ENCODE measurements around the gene ZNF524. TPM values are rescaled to one million over a fixed set of nuclear protein-coding genes. Genes with fewer than 3 reads are reported as not detected.

ZNF524 gene
- total and polyA plus RNA-seq, 10 of the 15 experiments (the other 5 are each of a cell fraction or from before 2014, with no cell fraction given): 0.47 to 18.6 (median 12.4) TPM; not detected in 1

GRCh38 chr19:55644191-55644833 is 44.2 kb downstream of the ZNF524 start:
- Histone ChIP-seq H3K27ac (ENCODE audit: control insufficient read depth, insufficient read depth) (peak overlapping the region; percentile 64), H3K79me2 (ENCODE audit: control insufficient read depth, insufficient read depth, low read length) (peaks cover 65% of the 10 kb centered on the region), H3K4me3 (peak overlapping the region; percentile 95), H3K4me1 (ENCODE audit: control insufficient read depth, insufficient read depth, low read length) (peaks cover 31% of the 10 kb centered on the region), H3K9ac (ENCODE audit: control insufficient read depth, insufficient read depth, low read length) (peak overlapping the region; percentile 86), H3K36me3 (ENCODE audit: control insufficient read depth in 2 of 2, insufficient read depth in 2 of 2, low read length in 1 of 2) (0 out of 4 replicates have a peak, but pooled peaks cover 0 to 2% of the 10 kb centered on the region in 2 experiments), H3K27me3 (replicated peaks in 1 of 2; ENCODE audit: control insufficient read depth in 2 of 2, insufficient read depth in 2 of 2, low read length in 1 of 2) (no peaks in the 10 kb centered on the region), H3K9me3 (replicated peaks; ENCODE audit: control insufficient read depth, insufficient read depth, low read length) (no peaks in the 10 kb centered on the region), H3K4me2 (ENCODE audit: control insufficient read depth, insufficient read depth) (peak overlapping the region; percentile 91), H2AFZ (ENCODE audit: control insufficient read depth, low read depth, low read length) (no peak overlapping the region), H4K20me1 (ENCODE audit: control insufficient read depth, insufficient read depth) (no peaks in the 10 kb centered on the region)
- DNase-seq (ENCODE audit: low read depth, low spot score): no peak
- FAIRE-seq: no peak
- in situ Hi-C loops (cut with MboI): no loop called here
- ChIA-PET POLR2A (interaction anchor here (2.1 kb wide), 1 partner anchor 10 kb away, joined by 10 read pairs; the partner anchor contains the start of gene U2AF2), CTCF (interaction anchor here (1.3 to 2.3 kb wide), 3 partner anchors 10 to 27 kb away, joined by 3 to 12 read pairs (median 3); partner anchors contain the start of gene U2AF2), RAD21 (ENCODE audit: unreplicated experiment) (interaction anchor here (2.4 kb wide), 1 partner anchor 10 kb away, joined by 10 read pairs; the partner anchor contains the start of gene U2AF2), SMC1A (ENCODE audit: uncharacterized antibody, unreplicated experiment) (no interaction called here)
- no peak for ATAC-seq
- WGBS (ENCODE audit: insufficient coverage, insufficient replicate concordance, low lambda C conversion rate, missing lambda C conversion rate): under 1% methylated on average over 12 of the region's 12 CpGs
- intact Hi-C loops (cut with micrococcal nuclease; ENCODE audit: unreplicated experiment): loop anchor here (5.0 kb wide), 2 partner anchors 33 to 42 kb away; partner anchors contain the start of genes EPN1 and ZNF524
- TF ChIP-seq POLR2AphosphoS5 (IDR thresholded peaks at IDR 0.05; ENCODE audit: low read length): peak; percentile 21; the same call in 1 of the 2 replicates
- no peak; the same call in 2 of the 3 replicates for TF ChIP-seq POU2F2 (IDR thresholded peaks at IDR 0.05; ENCODE audit: borderline replicate concordance, low read depth, low read length)
- no TSS peak for BruUV-seq (replicated peaks)

DNA sequence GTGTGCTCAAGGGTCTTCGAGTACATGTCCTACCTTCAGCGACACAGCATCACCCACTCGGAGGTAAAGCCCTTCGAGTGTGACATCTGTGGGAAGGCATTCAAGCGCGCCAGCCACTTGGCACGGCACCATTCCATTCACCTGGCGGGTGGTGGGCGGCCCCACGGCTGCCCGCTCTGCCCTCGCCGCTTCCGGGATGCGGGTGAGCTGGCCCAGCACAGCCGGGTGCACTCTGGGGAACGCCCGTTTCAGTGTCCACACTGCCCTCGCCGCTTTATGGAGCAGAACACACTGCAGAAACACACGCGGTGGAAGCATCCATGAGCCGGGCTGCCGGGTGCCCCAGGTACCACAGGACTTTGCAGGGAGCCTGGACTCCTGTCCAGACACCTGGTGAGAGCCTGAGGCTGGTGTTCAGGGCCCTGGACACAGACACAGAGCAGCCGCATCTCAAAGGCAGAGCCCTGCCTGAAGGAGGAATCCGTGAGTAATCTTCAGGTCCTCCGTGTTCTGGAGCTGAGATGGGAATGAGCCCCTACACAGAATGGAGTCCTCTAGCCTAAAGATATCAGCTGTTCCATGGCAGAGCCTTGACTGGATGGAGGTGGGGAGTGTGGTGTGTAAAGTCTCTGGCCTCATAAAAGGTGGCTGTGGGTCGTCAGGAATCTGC is 44.9 kb downstream of the ZNF524 start:
- FAIRE-seq: no peak
- Histone ChIP-seq H3K79me2 (ENCODE audit: control insufficient read depth, insufficient read depth, low read length) (peaks cover 64% of the 10 kb centered on the region), H3K4me1 (ENCODE audit: control insufficient read depth, insufficient read depth, low read length) (peaks cover 25% of the 10 kb centered on the region), H3K27ac (ENCODE audit: control insufficient read depth, insufficient read depth) (peak overlapping the region; percentile 64), H3K4me3 (peak overlapping the region; percentile 95), H3K9ac (ENCODE audit: control insufficient read depth, insufficient read depth, low read length) (peak overlapping the region; percentile 86; the same call in 1 of the 2 replicates), H3K36me3 (ENCODE audit: control insufficient read depth in 2 of 2, insufficient read depth in 2 of 2, low read length in 1 of 2) (0 out of 4 replicates have a peak, but pooled peaks cover 0 to 2% of the 10 kb centered on the region in 2 experiments), H4K20me1 (ENCODE audit: control insufficient read depth, insufficient read depth) (no peaks in the 10 kb centered on the region), H3K9me3 (replicated peaks; ENCODE audit: control insufficient read depth, insufficient read depth, low read length) (no peaks in the 10 kb centered on the region), H2AFZ (ENCODE audit: control insufficient read depth, low read depth, low read length) (no peak overlapping the region), H3K27me3 (replicated peaks in 1 of 2; ENCODE audit: control insufficient read depth in 2 of 2, insufficient read depth in 2 of 2, low read length in 1 of 2) (no peaks in the 10 kb centered on the region), H3K4me2 (ENCODE audit: control insufficient read depth, insufficient read depth) (peak overlapping the region; percentile 91)
- ChIA-PET RAD21 (ENCODE audit: unreplicated experiment) (interaction anchor here (0.7 kb wide), 1 partner anchor 38 kb away, joined by 3 read pairs; no protein-coding TSS in a partner anchor), SMC1A (ENCODE audit: uncharacterized antibody, unreplicated experiment) (interaction anchor here (0.7 kb wide), 1 partner anchor 12 kb away, joined by 3 read pairs; no protein-coding TSS in a partner anchor), CTCF (interaction anchor here (1.3 to 4.6 kb wide), 4 partner anchors 9 to 27 kb away, joined by 3 to 52 read pairs (median 8); partner anchors contain the start of gene U2AF2), POLR2A (interaction anchor here (0.6 to 2.1 kb wide), 2 partner anchors 10 to 1184 kb away, joined by 3 to 10 read pairs; partner anchors contain the start of gene U2AF2)
- BruUV-seq (replicated peaks): TSS peak; percentile 31
- 8% methylated on average over 23 of the region's 28 CpGs for WGBS (ENCODE audit: insufficient coverage, insufficient replicate concordance, low lambda C conversion rate, missing lambda C conversion rate)
- ATAC-seq: no peak
- TF ChIP-seq NKRF (conservative IDR thresholded peaks at IDR 0.05): no peak
- TF ChIP-seq ZNF274 (IDR thresholded peaks at IDR 0.05; ENCODE audit: insufficient read depth, insufficient read length): no peak
- no peak for TF ChIP-seq RAD21 (IDR thresholded peaks at IDR 0.05; ENCODE audit: insufficient read depth, low read depth, low read length)
- 0 out of 2 replicates have a peak, but pooled peaks have one; percentile 15 for TF ChIP-seq RUNX3 (IDR thresholded peaks at IDR 0.05; ENCODE audit: low read length)
- TF ChIP-seq TCF3 (IDR thresholded peaks at IDR 0.05; ENCODE audit: borderline replicate concordance, insufficient read depth, low read depth, low read length): 0 out of 2 replicates have a peak, but pooled peaks have one; percentile 10
- TF ChIP-seq PAX5 (IDR thresholded peaks at IDR 0.05; ENCODE audit: borderline replicate concordance, low read depth, low read length): 0 out of 2 replicates have a peak, but pooled peaks have one; percentile 15
- in situ Hi-C loops (cut with MboI) (no loop called here), intact Hi-C loops (cut with micrococcal nuclease; ENCODE audit: unreplicated experiment) (loop anchor here (5.0 kb wide), 2 partner anchors 32 to 43 kb away; partner anchors contain the start of genes EPN1 and ZNF524)
- no peak for DNase-seq (ENCODE audit: low read depth, low spot score)

Data from GM12878 (cell line).